Hepatocyte (in vitro differentiated cells): ENCODE data around the gene TTC23. TPM values are rescaled to one million over a fixed set of nuclear protein-coding genes. Genes with fewer than 3 reads are reported as not detected.

Experiments used
- DNase-seq: peaks from one replicate; pipeline ENCODE4 v3.0.0-alpha.2; 2016; ENCODE audit warnings: low spot score
- H2AFZ ChIP-seq: fragments of 200-600 bp; sonication (generic); 2 replicates; pipeline ENCODE4 v1.6.0; 2016; ENCODE audit warnings: antibody characterized with exemption, mild to moderate bottlenecking
- H3K27ac ChIP-seq: fragments of 200-600 bp; sonication (generic); 2 replicates; pipeline ENCODE4 v1.5.1; 2016; ENCODE audit warnings: mild to moderate bottlenecking
- H3K27me3 ChIP-seq: fragments of 200-600 bp; sonication (generic); 2 replicates; pipeline ENCODE4 v1.6.1; 2016
- H3K36me3 ChIP-seq: fragments of 200-600 bp; sonication (generic); replicated peaks from 2 replicates; pipeline ENCODE4 v1.5.1; 2016; ENCODE audit warnings: low read depth; ENCODE audit not compliant: insufficient read depth
- H3K4me1 ChIP-seq: fragments of 200-600 bp; sonication (generic); 2 replicates; pipeline ENCODE4 v1.5.1; 2016; ENCODE audit warnings: mild to moderate bottlenecking, moderate library complexity; ENCODE audit not compliant: insufficient read depth
- H3K4me2 ChIP-seq: fragments of 200-600 bp; sonication (generic); 2 replicates; pipeline ENCODE4 v1.6.0; 2016
- H3K4me3 ChIP-seq: fragments of 200-600 bp; sonication (generic); 2 replicates; pipeline ENCODE4 v1.5.1; 2016; ENCODE audit warnings: mild to moderate bottlenecking
- H3K79me2 ChIP-seq: fragments of 200-600 bp; sonication (generic); 2 replicates; pipeline ENCODE4 v1.6.0; 2017; ENCODE audit warnings: mild to moderate bottlenecking
- H3K9me2 ChIP-seq: fragments of 200-600 bp; sonication (generic); replicated peaks from 2 replicates; pipeline ENCODE4 v1.6.0; 2017; ENCODE audit warnings: mild to moderate bottlenecking; ENCODE audit not compliant: insufficient read depth
- H3K9me3 ChIP-seq: fragments of 200-600 bp; sonication (generic); 2 replicates; pipeline ENCODE4 v1.5.1; 2016; ENCODE audit warnings: low read depth, mild to moderate bottlenecking
- H4K20me1 ChIP-seq: fragments of 200-600 bp; sonication (generic); 2 replicates; pipeline ENCODE4 v1.6.0; 2016; ENCODE audit warnings: mild to moderate bottlenecking; ENCODE audit not compliant: insufficient read depth, poor library complexity, severe bottlenecking
- CTCF ChIP-seq: fragments of 200-600 bp; sonication (generic); IDR thresholded peaks from 2 replicates; pipeline ENCODE4 v1.5.1; 2016; ENCODE audit warnings: antibody characterized with exemption, mild to moderate bottlenecking; ENCODE audit not compliant: poor library complexity
- EZH2 ChIP-seq: fragments of 200-600 bp; sonication (generic); IDR thresholded peaks from 2 replicates; pipeline ENCODE4 v1.6.1; 2016; ENCODE audit warnings: antibody characterized with exemption, mild to moderate bottlenecking, borderline replicate concordance
- EZH2phosphoT487 ChIP-seq: fragments of 200-600 bp; sonication (generic); IDR thresholded peaks from one replicate; pipeline ENCODE4 v1.6.1; 2018; ENCODE audit warnings: antibody characterized with exemption, mild to moderate bottlenecking, low read depth, moderate library complexity; ENCODE audit not compliant: unreplicated experiment, severe bottlenecking
- WGBS: methylation state at CpG from one replicate; pipeline ENCODE4 v1.1.6; 2016; ENCODE audit warnings: low lambda C conversion rate; ENCODE audit errors: missing lambda C conversion rate; 5-methylcytosine and 5-hydroxymethylcytosine counted together
- polyA plus RNA-seq: library from polyadenylated mRNA; unstranded; fragments of >200 nt; fragmentation: Nextera tagmentation; extraction: Ambion mirVana; gene quantifications from 2 replicates; pipeline ENCODE4 v1.2.1, GENCODE V29; 2016
- total RNA-seq: library from RNA; depleted of rRNA; stranded (reverse); fragments of >200 nt; gene quantifications from 2 replicates; pipeline ENCODE4 v1.2.3, GENCODE V29; 2014

TTC23 gene
- total and polyA plus RNA-seq, 2 experiments from 2014 or later, result 31.3 to 46.3 TPM

GRCh38 chr15:99176757-99177156, 72.6 kb downstream of the TTC23 start:
- TF ChIP-seq EZH2, result no peak
- no peak for TF ChIP-seq CTCF
- TF ChIP-seq EZH2phosphoT487, result no peak
- Histone ChIP-seq H3K4me3 (no peak overlapping the region), H3K4me1 (peaks cover 20% of the 10 kb centered on the region), H3K27ac (no peak overlapping the region), H3K9me3 (no peaks in the 10 kb centered on the region), H4K20me1 (no peaks in the 10 kb centered on the region), H3K36me3 (no peaks in the 10 kb centered on the region), H2AFZ (no peak overlapping the region), H3K4me2 (no peak overlapping the region), H3K27me3 (no peaks in the 10 kb centered on the region), H3K9me2 (no peaks in the 10 kb centered on the region), H3K79me2 (no peaks in the 10 kb centered on the region)
- 94% methylated on average over 2 of the region's 2 CpGs for WGBS
- DNase-seq, result no peak

- H3K79me2 ChIP-seq, result no peaks in the 10 kb centered on the region
- peak overlapping the region; percentile 47 for H3K4me2 ChIP-seq
- H3K9me2 ChIP-seq, result no peaks in the 10 kb centered on the region
- H3K9me3 ChIP-seq, result no peaks in the 10 kb centered on the region
- 55% methylated on average over 15 of the region's 15 CpGs for WGBS
- TF ChIP-seq EZH2 (no peak), CTCF (no peak), EZH2phosphoT487 (no peak)
- no peak overlapping the region for H3K4me3 ChIP-seq
- DNase-seq, result no peak
- peaks cover 7% of the 10 kb centered on the region for H3K4me1 ChIP-seq
- H3K27me3 ChIP-seq, result no peaks in the 10 kb centered on the region
- no peaks in the 10 kb centered on the region for H3K36me3 ChIP-seq
- H2AFZ ChIP-seq, result no peak overlapping the region
- peak overlapping the region; percentile 84 for H3K27ac ChIP-seq
- no peaks in the 10 kb centered on the region for H4K20me1 ChIP-seq
These were observed 74.6 kb downstream of the TTC23 start for GRCh38 chr15:99174567-99175395.

DNA sequence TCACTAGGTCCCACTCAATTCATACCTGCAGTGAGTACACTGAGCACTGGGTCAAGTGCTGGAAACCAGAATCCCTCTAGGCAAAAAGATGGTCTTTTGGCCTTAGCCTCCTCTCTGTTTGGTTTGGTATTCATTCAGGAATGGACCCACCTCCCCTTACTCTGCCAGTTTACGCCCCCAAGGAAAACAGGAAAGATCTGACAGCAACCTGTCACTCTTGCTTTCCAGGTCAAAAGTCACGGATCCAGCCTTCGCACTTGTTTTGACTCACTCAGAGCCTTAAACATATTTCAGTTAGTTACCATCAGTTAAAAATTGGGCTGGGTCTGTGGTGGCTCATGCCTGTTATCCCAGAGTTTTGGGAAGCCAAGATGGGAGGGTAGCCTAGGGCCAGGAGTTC, 76.4 kb downstream of the TTC23 start:
- Histone ChIP-seq H3K36me3 (no peaks in the 10 kb centered on the region), H3K9me2 (no peaks in the 10 kb centered on the region), H3K27ac (no peak overlapping the region), H3K4me2 (peak overlapping the region; percentile 47), H3K4me3 (no peak overlapping the region), H3K4me1 (peaks cover 11% of the 10 kb centered on the region), H3K79me2 (no peaks in the 10 kb centered on the region), H4K20me1 (no peaks in the 10 kb centered on the region), H3K9me3 (no peaks in the 10 kb centered on the region), H3K27me3 (no peaks in the 10 kb centered on the region), H2AFZ (no peak overlapping the region)
- WGBS, result 92% methylated on average over 3 of the region's 3 CpGs
- no peak for DNase-seq
- TF ChIP-seq EZH2, result no peak
- no peak for TF ChIP-seq CTCF
- TF ChIP-seq EZH2phosphoT487, result no peak
